PFSK-1 (cell line): ENCODE data around the gene SF3B3.

Experiments used
- POLR2AphosphoS5 ChIP-seq: IDR thresholded peaks from 2 replicates; pipeline ENCODE4 v1.6.1; 2012; ENCODE audit warnings: low read depth, mild to moderate bottlenecking, control low read depth, low read length, moderate library complexity
- REST ChIP-seq, 2 experiments: IDR thresholded peaks; 2 replicates each; pipeline versions ENCODE4 v1.6.1 to v1.8.0; 2011 to 2012; ENCODE audit warnings: low read depth in 2 of 2, low read length in 2 of 2, control low read depth in 1 of 2, inconsistent platforms in 1 of 2, mild to moderate bottlenecking in 1 of 2, moderate library complexity in 1 of 2; ENCODE audit not compliant: insufficient read depth in 1 of 2
- SIN3A ChIP-seq: IDR thresholded peaks from 2 replicates; pipeline ENCODE4 v1.6.1; 2012; ENCODE audit warnings: mild to moderate bottlenecking, low read length, moderate library complexity, borderline replicate concordance; ENCODE audit not compliant: insufficient read depth
- TAF1 ChIP-seq: IDR thresholded peaks from 2 replicates; pipeline ENCODE4 v1.6.1; 2012; ENCODE audit warnings: low read length, control low read depth, borderline replicate concordance; ENCODE audit not compliant: insufficient read depth

- no peak for TF ChIP-seq POLR2AphosphoS5
- no peak for TF ChIP-seq REST (IDR thresholded peaks at IDR 0.05; ENCODE audit: insufficient read depth in 1 of 2, low read depth in 2 of 2, low read length in 2 of 2)
- no peak for TF ChIP-seq SIN3A
- TF ChIP-seq TAF1 = no peak
These were observed 3.8 kb downstream of the SF3B3 start for GRCh38 chr16:70527315-70527996.
